SK-N-SH (cell line): ENCODE results near the gene RHCE. TPM values are rescaled to one million over a fixed set of nuclear protein-coding genes. Genes with fewer than 3 reads are reported as not detected.
A peak's percentile ranks its signal among the peaks of the same experiment; 100 is the strongest.

Source experiments
- CTCF ChIA-PET: fragments of 300-600, 350-600 bp; formaldehyde crosslinking; extraction: SDS; loops from one replicate; lab custom pipeline; 2021; lab: Yijun Ruan, JAX
- POLR2A ChIA-PET: fragments of 350-600 bp; sonication (Branson Sonifier 250); formaldehyde crosslinking; extraction: SDS; loops from one replicate; lab custom pipeline; 2020; ENCODE audit warnings: antibody characterized with exemption, inconsistent platforms; lab: Yijun Ruan, JAX
- DNase-seq: peaks from one replicate; pipeline ENCODE4 v3.0.0; 2012
- H2AFZ ChIP-seq: fragments of 200-600 bp; sonication (generic); 2 replicates; pipeline ENCODE4 v1.8.1; 2016; ENCODE audit warnings: antibody characterized with exemption, mild to moderate bottlenecking, low read depth
- H3F3A ChIP-seq: fragments of 200-600 bp; sonication (generic); replicated peaks from 2 replicates; pipeline ENCODE3; 2016; ENCODE audit warnings: antibody characterized with exemption, mild to moderate bottlenecking; ENCODE audit not compliant: insufficient read depth
- H3K27ac ChIP-seq, 2 experiments: fragments of 200-500 bp in 1 of 2; fragments of 200-600 bp in 1 of 2; sonication (Bioruptor generic) in 1 of 2; sonication (generic), shearing (Covaris generic) in 1 of 2; 2 replicates each; pipeline versions ENCODE4 v1.5.1 to v1.6.1; 2014 to 2016; ENCODE audit warnings: low read depth in 2 of 2, inconsistent platforms in 1 of 2, low read length in 1 of 2, mild to moderate bottlenecking in 1 of 2, mixed read lengths in 1 of 2
- H3K27me3 ChIP-seq: fragments of 200-600 bp; sonication (generic), shearing (Covaris generic); 2 replicates; pipeline ENCODE4 v1.6.1; 2016; ENCODE audit warnings: mixed run types; ENCODE audit not compliant: insufficient read depth
- H3K36me3 ChIP-seq, 2 experiments: fragments of 200-500 bp in 1 of 2; fragments of 200-600 bp in 1 of 2; sonication (Bioruptor generic) in 1 of 2; sonication (generic) in 1 of 2; replicated peaks in 1 of 2; 2 replicates each; pipeline versions ENCODE3 to v1.5.1; 2014 to 2016; ENCODE audit warnings: low read length in 1 of 2, mild to moderate bottlenecking in 1 of 2; ENCODE audit not compliant: insufficient read depth in 2 of 2, control insufficient read depth in 1 of 2
- H3K4me1 ChIP-seq, 2 experiments: fragments of 200-500 bp in 1 of 2; fragments of 200-600 bp in 1 of 2; sonication (Bioruptor generic) in 1 of 2; sonication (generic), shearing (Covaris generic) in 1 of 2; 2 replicates each; pipeline versions ENCODE4 v1.5.1 to v1.6.1; 2014 to 2016; ENCODE audit warnings: low read depth in 1 of 2, low read length in 1 of 2, mixed run types in 1 of 2; ENCODE audit not compliant: insufficient read depth in 2 of 2, control insufficient read depth in 1 of 2
- H3K4me2 ChIP-seq: fragments of 200-600 bp; sonication (generic), shearing (Covaris generic); 2 replicates; pipeline ENCODE4 v1.6.1; 2017; ENCODE audit warnings: mixed run types
- H3K4me3 ChIP-seq, 2 experiments: fragments of 200-500 bp in 1 of 2; fragments of 200-600 bp in 1 of 2; sonication (Bioruptor generic) in 1 of 2; sonication (generic), shearing (Covaris generic) in 1 of 2; 2 replicates each; pipeline versions ENCODE4 v1.5.1 to v1.8.1; 2014 to 2016; ENCODE audit warnings: low read depth in 2 of 2, inconsistent platforms in 1 of 2, low read length in 1 of 2, mild to moderate bottlenecking in 1 of 2, mixed read lengths in 1 of 2, moderate library complexity in 1 of 2
- H3K79me2 ChIP-seq: fragments of 200-600 bp; sonication (generic); 2 replicates; pipeline ENCODE4 v1.8.1; 2017; ENCODE audit warnings: mild to moderate bottlenecking; ENCODE audit not compliant: insufficient read depth
- H3K9ac ChIP-seq: fragments of 200-600 bp; sonication (generic); 2 replicates; pipeline ENCODE4 v1.6.1; 2017; ENCODE audit warnings: mixed run types
- H3K9me2 ChIP-seq: fragments of 200-600 bp; sonication (generic); 2 replicates; pipeline ENCODE4 v1.6.1; 2017; ENCODE audit warnings: mixed run types
- H3K9me3 ChIP-seq: fragments of 200-600 bp; sonication (generic); 2 replicates; pipeline ENCODE4 v1.6.1; 2017; ENCODE audit warnings: mixed run types, mild to moderate bottlenecking, moderate library complexity
- H4K20me1 ChIP-seq: fragments of 200-600 bp; sonication (generic); 2 replicates; pipeline ENCODE4 v1.6.1; 2017; ENCODE audit warnings: mild to moderate bottlenecking, mixed run types; ENCODE audit not compliant: insufficient read depth
- CHD2 ChIP-seq: fragments of 150-350 bp; IDR thresholded peaks from 2 replicates; pipeline ENCODE4 v1.6.1; 2018; ENCODE audit warnings: low read length; ENCODE audit not compliant: partially characterized antibody
- CTCF ChIP-seq: fragments of 200-600 bp; sonication (generic); IDR thresholded peaks from 2 replicates; pipeline ENCODE4 v1.6.1; 2017; ENCODE audit warnings: antibody characterized with exemption, mild to moderate bottlenecking, moderate library complexity
- EP300 ChIP-seq, 2 experiments: IDR thresholded peaks; 2 replicates each; pipeline versions ENCODE4 v1.4.0 to v1.6.1; 2012; ENCODE audit warnings: borderline replicate concordance in 1 of 2, low read depth in 1 of 2, low read length in 1 of 2
- EZH2phosphoT487 ChIP-seq: fragments of 200-600 bp; sonication (generic); IDR thresholded peaks from 2 replicates; pipeline ENCODE4 v1.6.1; 2017; ENCODE audit warnings: low read depth, mixed run types, mild to moderate bottlenecking, antibody characterized with exemption, moderate library complexity, borderline replicate concordance
- FOSL2 ChIP-seq: IDR thresholded peaks from 2 replicates; pipeline ENCODE4 v1.4.0; 2012; ENCODE audit warnings: low read depth, mild to moderate bottlenecking, moderate library complexity, borderline replicate concordance
- FOXJ3 ChIP-seq: sonication (generic); formaldehyde crosslinking; IDR thresholded peaks from 2 replicates; pipeline ENCODE4 v1.5.1; 2020; ENCODE audit warnings: mild to moderate bottlenecking, missing genetic modification reagents
- FOXM1 ChIP-seq: IDR thresholded peaks from 2 replicates; pipeline ENCODE4 v1.4.0; 2012; ENCODE audit warnings: low read depth, mild to moderate bottlenecking
- JUND ChIP-seq: IDR thresholded peaks from 2 replicates; pipeline ENCODE4 v1.4.0; 2012
- NFIC ChIP-seq: IDR thresholded peaks from 2 replicates; pipeline ENCODE4 v1.4.0; 2012; ENCODE audit warnings: borderline replicate concordance
- PBX3 ChIP-seq: IDR thresholded peaks from 2 replicates; pipeline ENCODE4; 2012
- RAD21 ChIP-seq: IDR thresholded peaks from 2 replicates; pipeline ENCODE4 v1.6.1; 2012; ENCODE audit warnings: mild to moderate bottlenecking, low read length
- RCOR1 ChIP-seq: fragments of 150-350 bp; IDR thresholded peaks from 2 replicates; pipeline ENCODE4 v1.6.1; 2017; ENCODE audit warnings: antibody characterized with exemption, low read length
- SIN3A ChIP-seq: IDR thresholded peaks from 2 replicates; pipeline ENCODE4 v1.6.1; 2012; ENCODE audit warnings: low read depth, mild to moderate bottlenecking, low read length, moderate library complexity, borderline replicate concordance
- TCF12 ChIP-seq: IDR thresholded peaks from 2 replicates; pipeline ENCODE4 v1.4.0; 2012
- YY1 ChIP-seq: IDR thresholded peaks from 2 replicates; pipeline ENCODE4 v1.4.0; 2012; ENCODE audit warnings: low read depth, mild to moderate bottlenecking
- ZBTB33 ChIP-seq: IDR thresholded peaks from 2 replicates; pipeline ENCODE4 v1.4.0; 2012; ENCODE audit warnings: low read depth, borderline replicate concordance
- WGBS: methylation state at CpG from one replicate; pipeline ENCODE4 v1.1.6; 2017; ENCODE audit warnings: low lambda C conversion rate; 5-methylcytosine and 5-hydroxymethylcytosine counted together
- polyA plus RNA-seq, 3 experiments: library from polyadenylated mRNA; depleted of rRNA; stranded (reverse); fragments of >200 nt; gene quantifications; 2 replicates each; pipeline ENCODE4 v1.2.3, GENCODE V29; 2012

Gene RHCE
- polyA plus RNA-seq, 1 of the 3 experiments (the other 2 are of a cell fraction): 0.54 TPM

GRCh38 chr1:25443030-25443699 is 22.5 kb upstream of the RHCE start (continued):
- TF ChIP-seq ZBTB33 (no peak), EZH2phosphoT487 (no peak), FOXM1 (no peak)

GRCh38 chr1:25442178-25442577 is 21.6 kb upstream of the RHCE start:
- Histone ChIP-seq H3K4me2 (peak overlapping the region; percentile 20; the same call in 1 of the 2 replicates), H3K4me3 (no peak overlapping the region), H3K27ac (peak overlapping the region; percentile 58 to 67), H3K4me1 (peaks cover 10 to 16% of the 10 kb centered on the region in 2 experiments; a peak in 3 of 4 replicates), H2AFZ (no peak overlapping the region), H3K27me3 (no peaks in the 10 kb centered on the region), H3K9me2 (no peaks in the 10 kb centered on the region), H3K79me2 (peaks cover 96% of the 10 kb centered on the region), H3K9me3 (no peaks in the 10 kb centered on the region), H3K9ac (no peak overlapping the region), H3F3A (peaks cover 32% of the 10 kb centered on the region), H3K36me3 (peaks cover 5 to 6% of the 10 kb centered on the region in 2 experiments), H4K20me1 (peaks cover 25% of the 10 kb centered on the region)
- CTCF ChIA-PET: interaction anchor here (0.9 to 1.8 kb wide), 4 partner anchors 8 to 75 kb away, joined by 3 to 5 read pairs (median 4); no protein-coding TSS in a partner anchor
- 14% methylated on average over 1 of the region's 1 CpG for WGBS
- TF ChIP-seq FOXJ3: no peak
- TF ChIP-seq SIN3A: 0 out of 2 replicates have a peak, but pooled peaks have one; percentile 17
- TF ChIP-seq YY1: peak; percentile 50; the same call in 1 of the 2 replicates
- TF ChIP-seq ZBTB33: no peak
- peak; percentile 80 for TF ChIP-seq PBX3
- TF ChIP-seq RAD21: peak; percentile 35
- TF ChIP-seq CTCF: peak; percentile 42
- TF ChIP-seq FOXM1: 0 out of 2 replicates have a peak, but pooled peaks have one; percentile 16
- TF ChIP-seq JUND: peak; percentile 56; the same call in 1 of the 2 replicates
- peak; percentile 65 for TF ChIP-seq TCF12
- peak; percentile 32; the same call in 1 of the 2 replicates for TF ChIP-seq NFIC
- TF ChIP-seq EP300 (IDR thresholded peaks at IDR 0.05; ENCODE audit: borderline replicate concordance in 1 of 2, low read depth in 1 of 2, low read length in 1 of 2): peak; percentile 28 to 32; a peak in 1 of 4 replicates
- no peak for TF ChIP-seq RCOR1
- TF ChIP-seq FOSL2: peak; percentile 67; the same call in 1 of the 2 replicates
- no peak for TF ChIP-seq CHD2
- POLR2A ChIA-PET: no interaction called here
- DNase-seq: peak; percentile 21
